ENCODE measurements around the gene TMEM131.

DNA sequence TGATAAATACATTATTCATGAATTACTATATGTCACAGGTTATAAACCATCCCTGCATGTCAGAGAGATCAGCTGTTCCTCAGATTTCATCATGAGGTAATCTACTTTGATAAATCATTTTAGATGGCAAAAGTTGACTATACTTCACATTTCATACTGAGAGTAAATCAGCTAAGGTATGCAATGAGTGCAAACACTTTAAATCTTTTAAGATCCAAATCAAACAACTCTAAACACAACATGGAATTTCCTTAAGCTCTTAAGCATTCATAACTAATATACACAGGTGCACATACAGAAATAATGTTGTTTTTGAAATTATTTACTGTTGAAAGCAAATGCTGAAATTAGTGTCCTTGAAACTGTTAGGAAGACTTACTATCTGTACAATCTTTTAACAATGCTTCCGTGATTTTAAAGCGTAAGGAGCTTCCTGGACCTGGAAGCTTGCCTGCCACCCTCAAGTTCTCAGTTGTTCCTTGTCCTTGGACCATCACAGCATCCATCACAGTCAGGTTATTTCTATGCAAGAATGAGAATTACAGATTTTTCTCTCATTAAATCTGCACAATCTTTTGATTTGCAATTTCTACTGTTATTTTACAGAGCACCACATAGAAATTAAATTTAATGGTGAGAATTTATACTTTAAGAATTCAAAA is 199.2 kb downstream of the TMEM131 start:
- TF ChIP-seq HOXA7 (CRISPR knock-in tag; IDR thresholded peaks at IDR 0.05; ENCODE audit: borderline replicate concordance) (no peak), ZNF580 (tag by site-specific recombination; IDR thresholded peaks at IDR 0.05) (no peak), HOXC10 (CRISPR knock-in tag; IDR thresholded peaks at IDR 0.05) (no peak), TSHZ1 (tag by site-specific recombination; IDR thresholded peaks at IDR 0.05; ENCODE audit: borderline replicate concordance) (no peak), MEIS1 (CRISPR knock-in tag; IDR thresholded peaks at IDR 0.05; ENCODE audit: borderline replicate concordance) (no peak), REST (tag by site-specific recombination; IDR thresholded peaks at IDR 0.05) (no peak), ZNF335 (tag by site-specific recombination; conservative IDR thresholded peaks at IDR 0.05) (no peak), ZBTB1 (tag by site-specific recombination; IDR thresholded peaks at IDR 0.05) (no peak), ZNF654 (tag by site-specific recombination; IDR thresholded peaks at IDR 0.05; ENCODE audit: low read depth) (no peak), ZNF37A (tag by site-specific recombination; IDR thresholded peaks at IDR 0.05) (no peak), ZNF548 (tag by site-specific recombination; IDR thresholded peaks at IDR 0.05) (no peak)
- TF ChIP-seq, protein P1, sequence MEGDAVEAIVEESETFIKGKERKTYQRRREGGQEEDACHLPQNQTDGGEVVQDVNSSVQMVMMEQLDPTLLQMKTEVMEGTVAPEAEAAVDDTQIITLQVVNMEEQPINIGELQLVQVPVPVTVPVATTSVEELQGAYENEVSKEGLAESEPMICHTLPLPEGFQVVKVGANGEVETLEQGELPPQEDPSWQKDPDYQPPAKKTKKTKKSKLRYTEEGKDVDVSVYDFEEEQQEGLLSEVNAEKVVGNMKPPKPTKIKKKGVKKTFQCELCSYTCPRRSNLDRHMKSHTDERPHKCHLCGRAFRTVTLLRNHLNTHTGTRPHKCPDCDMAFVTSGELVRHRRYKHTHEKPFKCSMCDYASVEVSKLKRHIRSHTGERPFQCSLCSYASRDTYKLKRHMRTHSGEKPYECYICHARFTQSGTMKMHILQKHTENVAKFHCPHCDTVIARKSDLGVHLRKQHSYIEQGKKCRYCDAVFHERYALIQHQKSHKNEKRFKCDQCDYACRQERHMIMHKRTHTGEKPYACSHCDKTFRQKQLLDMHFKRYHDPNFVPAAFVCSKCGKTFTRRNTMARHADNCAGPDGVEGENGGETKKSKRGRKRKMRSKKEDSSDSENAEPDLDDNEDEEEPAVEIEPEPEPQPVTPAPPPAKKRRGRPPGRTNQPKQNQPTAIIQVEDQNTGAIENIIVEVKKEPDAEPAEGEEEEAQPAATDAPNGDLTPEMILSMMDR (tag by site-specific recombination; IDR thresholded peaks at IDR 0.05) = no peak

Measured in HEK293 (cell line).